ENCODE data around the gene DDR2.

GRCh38 chr1:162616848-162617247, 15.4 kb upstream of the DDR2 start:
- TF ChIP-seq CTCF (IDR thresholded peaks at IDR 0.05; ENCODE audit: low read length) (no peak), EZH2 (optimal IDR thresholded peaks at IDR 0.05; ENCODE audit: low read depth, low read length) (no peak), EZH2phosphoT487 (IDR thresholded peaks at IDR 0.05; ENCODE audit: low read length) (no peak)
